T-helper 1 cell treated with Interleukin-12 subunit alpha and Interleukin-12 subunit beta and Interleukin-4 antibody, amounts not matched to agents 30 μg/mL and 1 μg/mL, for 36 hours (primary cell): ENCODE data around the gene MAP3K5.
"Not testable (repeated sequence)": the region's sequence is repeated elsewhere in the genome, so short reads cannot be mapped to it uniquely, and the experiment has no call there.

ENCODE experiments used
- H3K27ac Mint-ChIP-seq: one replicate; pipeline ENCODE4 v1.8.0; 2021; ENCODE audit warnings: mild to moderate bottlenecking, mixed read lengths
- H3K27me3 Mint-ChIP-seq: one replicate; pipeline ENCODE4 v1.8.0; 2021; ENCODE audit warnings: low read depth, mixed read lengths
- H3K36me3 Mint-ChIP-seq: one replicate; pipeline ENCODE4 v1.8.0; 2021; ENCODE audit warnings: low read depth, mixed read lengths
- H3K4me1 Mint-ChIP-seq: one replicate; pipeline ENCODE4 v1.8.0; 2021; ENCODE audit warnings: low read depth, mixed read lengths
- H3K4me3 Mint-ChIP-seq: one replicate; pipeline ENCODE4 v1.8.0; 2021; ENCODE audit warnings: mild to moderate bottlenecking, moderate library complexity, mixed read lengths
- H3K9me3 Mint-ChIP-seq: one replicate; pipeline ENCODE4 v1.8.0; 2021; ENCODE audit warnings: mixed read lengths

The MAP3K5 gene

DNA sequence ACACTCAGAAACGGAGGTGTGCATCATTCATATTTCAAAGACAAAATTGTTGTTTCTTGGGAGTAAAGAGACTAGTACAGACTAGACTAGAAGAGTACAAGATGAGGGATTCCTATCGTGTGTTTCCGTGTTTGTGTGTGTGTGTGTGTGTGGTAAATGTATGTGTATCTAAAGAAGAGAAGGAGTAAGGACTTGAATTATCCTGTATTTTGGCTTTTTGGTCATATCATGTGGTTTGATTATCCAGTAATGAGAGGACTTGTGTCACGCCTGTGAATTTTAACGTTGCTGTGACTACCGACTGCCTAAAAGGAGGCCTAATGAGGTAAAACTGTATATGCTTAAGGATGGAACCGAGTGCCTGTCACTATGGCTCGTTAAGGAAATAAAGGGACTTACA, 197.6 kb downstream of the MAP3K5 start:
- H3K9me3 Mint-ChIP-seq = peaks cover 5% of the 10 kb centered on the region
- peak overlapping the region; percentile 95 for H3K27ac Mint-ChIP-seq
- H3K4me1 Mint-ChIP-seq = peaks cover 44% of the 10 kb centered on the region
- peaks cover 64% of the 10 kb centered on the region for H3K36me3 Mint-ChIP-seq
- H3K27me3 Mint-ChIP-seq = no peaks in the 10 kb centered on the region
- peak overlapping the region; percentile 71 for H3K4me3 Mint-ChIP-seq

DNA sequence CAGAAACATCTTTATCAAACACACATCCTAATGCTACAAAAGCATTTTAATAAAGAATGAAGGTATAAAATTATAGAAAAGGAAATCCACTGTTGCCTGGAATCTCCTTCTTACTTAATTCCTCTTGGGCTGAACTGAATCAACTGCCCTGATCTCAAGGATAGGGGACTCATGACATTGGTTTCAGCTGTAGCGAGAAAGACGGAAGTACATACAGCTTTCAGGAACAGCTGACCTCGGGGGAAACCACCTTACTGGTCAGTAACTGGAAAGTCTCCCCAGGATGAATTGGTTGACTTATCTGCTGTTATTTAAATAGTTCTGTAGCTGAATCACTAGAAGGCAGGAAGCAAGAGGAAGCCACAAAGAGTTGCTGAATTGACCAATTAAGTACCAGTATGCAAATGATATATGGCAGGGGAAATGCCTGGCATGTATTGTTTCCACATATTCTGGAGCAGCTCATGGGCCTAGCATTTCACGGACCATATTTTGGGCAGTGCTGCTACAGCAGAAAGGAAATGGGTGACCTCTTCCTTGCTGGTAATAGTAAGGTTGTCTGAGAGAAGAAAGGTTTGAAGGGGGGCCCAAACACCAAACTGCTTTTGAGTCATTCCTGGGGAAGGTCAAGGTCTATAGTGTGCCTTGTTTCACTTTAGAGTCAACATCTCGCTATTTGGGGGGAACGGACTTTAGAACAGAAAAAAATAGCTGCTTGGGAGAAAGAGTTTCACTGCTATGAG, 198.4 kb downstream of the MAP3K5 start:
- H3K27ac Mint-ChIP-seq = peak overlapping the region; percentile 95
- H3K4me1 Mint-ChIP-seq = peaks cover 42% of the 10 kb centered on the region
- peak overlapping the region; percentile 71 for H3K4me3 Mint-ChIP-seq
- H3K27me3 Mint-ChIP-seq = no peaks in the 10 kb centered on the region
- H3K36me3 Mint-ChIP-seq = peaks cover 68% of the 10 kb centered on the region
- peaks cover 5% of the 10 kb centered on the region for H3K9me3 Mint-ChIP-seq

DNA sequence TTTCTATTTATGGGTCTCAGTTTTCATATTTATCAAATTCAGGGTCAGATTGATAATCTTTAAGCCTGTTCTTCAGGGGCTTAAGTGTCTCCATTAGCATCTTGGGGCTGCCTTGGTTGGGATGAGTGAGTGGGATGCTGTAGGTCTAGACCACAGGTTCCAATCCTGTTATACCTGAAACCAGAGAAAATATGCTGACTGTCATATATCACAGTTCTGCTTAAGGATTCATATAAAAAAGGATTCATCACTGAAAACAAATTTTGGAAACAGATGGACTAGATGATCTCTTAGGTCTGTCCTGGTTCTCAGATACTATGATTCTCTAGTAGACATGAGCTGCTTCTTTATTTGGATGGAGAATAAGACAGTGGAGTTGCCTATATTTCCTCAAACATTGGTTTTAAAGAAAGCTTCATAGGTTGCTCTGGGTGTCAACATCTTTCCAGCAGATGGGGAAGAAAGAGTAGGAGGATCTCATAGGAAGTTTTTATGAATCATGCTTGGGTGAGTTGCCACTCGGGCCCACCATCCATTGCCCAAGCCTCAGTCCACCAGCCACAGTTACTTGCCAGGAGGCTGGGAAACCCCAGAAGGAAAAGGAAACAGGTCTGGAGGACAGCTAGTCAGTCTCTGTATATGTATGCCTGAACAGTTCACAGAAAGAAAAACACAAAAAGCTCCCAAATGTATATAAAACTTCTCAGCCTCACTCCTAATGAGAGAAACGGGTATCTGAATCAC, 199.2 kb downstream of the MAP3K5 start:
- peaks cover 5% of the 10 kb centered on the region for H3K9me3 Mint-ChIP-seq
- H3K36me3 Mint-ChIP-seq = peaks cover 68% of the 10 kb centered on the region
- H3K4me3 Mint-ChIP-seq = peak overlapping the region; percentile 1
- no peaks in the 10 kb centered on the region for H3K27me3 Mint-ChIP-seq
- H3K4me1 Mint-ChIP-seq = peaks cover 41% of the 10 kb centered on the region
- peak overlapping the region; percentile 95 for H3K27ac Mint-ChIP-seq

DNA sequence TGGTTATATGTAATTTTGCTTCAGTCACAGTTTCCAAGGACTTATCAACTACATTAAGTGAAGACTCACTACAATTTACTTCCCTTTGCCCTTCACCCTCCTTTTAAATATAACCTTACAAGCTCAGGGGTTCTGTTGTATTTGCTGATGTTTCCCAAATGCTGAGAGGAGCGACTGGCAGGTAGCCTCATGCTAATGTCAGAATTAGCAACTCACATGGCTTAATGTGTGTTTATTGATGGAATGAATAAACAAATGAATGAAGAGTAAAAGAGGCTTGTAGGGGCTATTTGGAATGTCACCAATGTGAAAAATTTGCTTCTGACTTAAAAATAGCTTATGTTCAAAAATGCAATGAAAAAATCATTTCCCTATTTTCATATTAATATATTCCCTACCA, 200.7 kb downstream of the MAP3K5 start:
- Mint-ChIP-seq H3K4me3 (no peak overlapping the region), H3K36me3 (peaks cover 66% of the 10 kb centered on the region), H3K9me3 (peaks cover 5% of the 10 kb centered on the region), H3K4me1 (peaks cover 39% of the 10 kb centered on the region), H3K27ac (no peak overlapping the region), H3K27me3 (no peaks in the 10 kb centered on the region)

DNA sequence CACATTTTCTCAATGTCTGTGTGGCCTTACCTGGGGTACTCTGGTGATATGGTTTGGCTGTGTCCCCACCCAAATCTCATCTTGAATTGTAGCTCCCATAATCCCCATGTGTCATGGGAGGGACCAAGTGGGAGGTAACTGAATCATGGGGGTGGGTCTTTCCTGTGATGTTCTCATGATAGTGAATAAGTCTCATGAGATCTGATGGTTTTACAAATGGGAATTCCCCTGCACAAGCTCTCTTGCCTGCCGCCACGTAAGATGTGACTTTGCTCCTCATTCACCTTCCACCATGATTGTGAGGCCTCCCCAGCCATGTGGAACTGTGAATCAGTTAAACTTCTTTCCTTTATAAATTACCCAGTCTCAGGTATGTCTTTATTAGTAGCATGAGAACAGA, 201.4 kb downstream of the MAP3K5 start:
- Mint-ChIP-seq H3K27ac (peak overlapping the region; percentile 46), H3K36me3 (peaks cover 60% of the 10 kb centered on the region), H3K4me1 (peaks cover 33% of the 10 kb centered on the region)
- not testable (repeated sequence) for H3K4me3 Mint-ChIP-seq, H3K9me3 Mint-ChIP-seq, H3K27me3 Mint-ChIP-seq

DNA sequence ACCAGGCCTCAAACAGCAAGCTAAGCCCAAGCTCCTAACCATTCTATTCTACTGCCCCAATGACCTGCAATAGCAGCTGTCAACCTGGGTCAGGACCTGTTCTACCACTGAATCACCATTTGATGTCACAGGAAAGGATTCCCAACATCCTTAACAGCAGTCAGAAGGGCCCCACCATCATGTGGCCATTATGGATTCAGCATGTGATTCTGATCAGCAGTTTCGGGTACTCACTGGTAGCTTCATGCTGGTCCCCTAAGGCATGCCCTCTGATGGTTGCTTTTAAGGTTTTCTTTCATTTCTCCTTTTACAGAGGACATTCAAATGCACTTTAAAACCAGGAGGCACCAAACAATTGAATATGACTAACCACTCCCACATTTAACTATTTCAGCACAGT, 204.8 kb downstream of the MAP3K5 start:
- H3K4me1 Mint-ChIP-seq = peaks cover 7% of the 10 kb centered on the region
- peaks cover 5% of the 10 kb centered on the region for H3K9me3 Mint-ChIP-seq
- no peak overlapping the region for H3K27ac Mint-ChIP-seq
- peaks cover 57% of the 10 kb centered on the region for H3K36me3 Mint-ChIP-seq
- H3K27me3 Mint-ChIP-seq = no peaks in the 10 kb centered on the region
- H3K4me3 Mint-ChIP-seq = no peak overlapping the region

DNA sequence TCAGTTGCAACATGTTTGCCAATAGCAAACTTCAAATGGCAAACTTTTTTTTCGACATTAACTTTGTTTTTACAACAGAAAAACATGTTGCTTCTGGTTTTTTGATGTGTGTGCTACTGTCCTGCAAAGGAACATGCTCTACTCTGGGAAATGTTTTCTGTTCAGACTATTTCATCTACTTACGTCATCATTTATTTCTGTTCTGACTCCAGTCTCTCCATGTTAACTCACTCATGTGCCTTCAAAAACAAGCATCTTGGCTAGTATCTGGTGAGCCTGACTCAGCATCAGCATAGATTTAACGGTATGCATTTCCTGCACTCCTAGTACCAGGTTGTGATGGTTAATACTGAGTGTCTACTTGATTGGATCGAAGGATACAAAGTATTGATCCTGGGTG, 206.0 kb downstream of the MAP3K5 start:
- H3K9me3 Mint-ChIP-seq = peaks cover 5% of the 10 kb centered on the region
- H3K4me1 Mint-ChIP-seq = peaks cover 6% of the 10 kb centered on the region
- no peak overlapping the region for H3K4me3 Mint-ChIP-seq
- H3K27me3 Mint-ChIP-seq = no peaks in the 10 kb centered on the region
- H3K36me3 Mint-ChIP-seq = peaks cover 47% of the 10 kb centered on the region
- H3K27ac Mint-ChIP-seq = no peak overlapping the region

DNA sequence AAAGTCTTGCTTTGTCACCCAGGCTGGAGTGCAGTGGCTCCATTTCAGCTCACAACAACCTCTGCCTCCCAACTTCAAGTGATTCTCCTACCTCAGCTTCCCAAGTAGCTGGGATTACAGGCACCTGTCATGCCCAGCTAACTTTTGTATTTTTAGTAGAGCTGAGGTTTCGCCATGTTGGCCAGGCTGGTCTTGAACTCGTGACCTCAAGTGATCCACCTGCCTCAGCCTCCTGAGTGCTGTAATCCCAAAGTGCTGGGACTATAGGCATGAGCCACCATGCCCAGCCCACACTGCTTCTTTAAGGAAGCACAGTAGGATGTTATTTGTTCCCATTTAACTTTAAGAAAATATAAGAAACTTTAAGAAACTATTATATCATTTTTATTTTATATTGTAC, 206.8 kb downstream of the MAP3K5 start:
- not testable (repeated sequence) for H3K27ac Mint-ChIP-seq, H3K9me3 Mint-ChIP-seq, H3K4me3 Mint-ChIP-seq, H3K4me1 Mint-ChIP-seq, H3K27me3 Mint-ChIP-seq
- peaks cover 44% of the 10 kb centered on the region for H3K36me3 Mint-ChIP-seq

DNA sequence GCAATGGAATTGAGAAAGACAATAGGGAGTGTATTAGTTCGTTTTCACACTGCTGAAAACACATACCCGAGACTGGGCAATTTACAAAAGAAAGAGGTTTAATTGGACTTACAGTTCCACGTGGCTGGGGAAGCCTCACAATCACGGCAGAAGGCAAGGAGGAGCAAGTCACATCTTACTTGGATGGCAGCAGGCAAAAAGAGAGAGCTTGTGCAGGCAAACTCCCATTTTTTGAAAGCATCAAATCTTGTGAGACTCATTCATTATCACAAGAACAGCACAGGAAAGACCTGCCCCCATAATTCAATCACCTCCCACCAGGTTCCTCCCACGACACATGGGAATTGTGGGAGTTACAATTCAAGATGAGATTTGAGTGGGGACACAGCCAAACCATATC, 208.0 kb downstream of the MAP3K5 start:
- not testable (repeated sequence) for H3K4me3 Mint-ChIP-seq, H3K9me3 Mint-ChIP-seq, H3K27ac Mint-ChIP-seq, H3K4me1 Mint-ChIP-seq, H3K27me3 Mint-ChIP-seq
- peaks cover 45% of the 10 kb centered on the region for H3K36me3 Mint-ChIP-seq

DNA sequence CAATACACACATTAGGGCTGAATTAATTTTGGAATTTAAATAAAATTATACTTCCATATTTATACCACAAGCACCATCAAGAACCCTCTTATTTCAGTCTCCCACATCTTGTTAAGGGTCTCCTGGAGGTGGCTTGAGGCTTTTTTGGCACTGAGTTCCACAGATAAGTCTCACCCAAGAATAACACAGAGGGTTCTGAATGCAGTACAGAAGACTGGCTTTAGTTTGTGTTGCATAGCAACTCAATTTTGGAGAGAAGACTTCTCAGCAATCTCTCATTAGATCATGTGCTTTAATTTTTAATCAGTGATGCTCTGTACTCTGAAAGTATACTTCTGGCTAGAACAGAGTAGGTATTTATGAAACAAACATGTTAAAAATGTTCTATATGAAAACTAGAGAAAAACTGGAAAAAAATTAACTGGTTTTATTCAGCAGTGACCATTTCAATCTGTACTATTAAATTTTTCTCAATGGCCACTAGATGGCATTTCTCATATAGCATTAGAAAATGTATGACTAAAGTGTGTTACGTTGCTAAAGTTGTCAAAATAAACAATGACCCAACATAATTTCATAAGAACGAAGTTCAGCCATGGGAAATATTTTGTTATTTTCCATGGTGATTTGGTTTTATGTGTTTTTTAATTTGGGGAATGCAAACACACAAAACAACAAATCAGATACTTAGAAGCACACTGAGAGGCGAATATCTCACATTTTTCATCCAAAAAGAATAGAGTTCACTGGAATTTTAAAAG, 209.4 kb downstream of the MAP3K5 start:
- Mint-ChIP-seq H3K4me3 (no peak overlapping the region), H3K27ac (no peak overlapping the region), H3K27me3 (no peaks in the 10 kb centered on the region), H3K9me3 (no peaks in the 10 kb centered on the region), H3K4me1 (no peaks in the 10 kb centered on the region), H3K36me3 (peaks cover 43% of the 10 kb centered on the region)

DNA sequence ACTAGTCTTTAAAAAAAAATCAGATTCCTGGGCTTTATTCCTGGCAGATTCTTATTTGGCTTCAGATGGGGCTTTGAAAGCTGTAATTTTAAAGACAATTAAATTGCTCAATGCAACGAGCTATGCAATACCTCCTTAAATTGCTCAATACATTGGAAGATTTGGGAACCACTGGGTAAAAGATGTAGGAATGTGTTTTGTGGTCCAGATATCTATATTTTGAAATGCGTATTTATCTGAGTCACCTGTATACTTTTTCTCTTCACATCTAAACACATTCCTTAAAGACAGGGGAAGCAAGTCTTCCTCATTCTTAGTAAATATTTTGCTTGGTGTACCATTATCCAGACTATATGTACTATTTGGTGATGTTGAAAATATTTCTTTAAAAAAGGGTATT, 212.5 kb downstream of the MAP3K5 start:
- H3K27ac Mint-ChIP-seq = no peak overlapping the region
- peaks cover 63% of the 10 kb centered on the region for H3K36me3 Mint-ChIP-seq
- H3K4me3 Mint-ChIP-seq = no peak overlapping the region
- no peaks in the 10 kb centered on the region for H3K27me3 Mint-ChIP-seq
- peaks cover 4% of the 10 kb centered on the region for H3K9me3 Mint-ChIP-seq
- H3K4me1 Mint-ChIP-seq = no peaks in the 10 kb centered on the region

DNA sequence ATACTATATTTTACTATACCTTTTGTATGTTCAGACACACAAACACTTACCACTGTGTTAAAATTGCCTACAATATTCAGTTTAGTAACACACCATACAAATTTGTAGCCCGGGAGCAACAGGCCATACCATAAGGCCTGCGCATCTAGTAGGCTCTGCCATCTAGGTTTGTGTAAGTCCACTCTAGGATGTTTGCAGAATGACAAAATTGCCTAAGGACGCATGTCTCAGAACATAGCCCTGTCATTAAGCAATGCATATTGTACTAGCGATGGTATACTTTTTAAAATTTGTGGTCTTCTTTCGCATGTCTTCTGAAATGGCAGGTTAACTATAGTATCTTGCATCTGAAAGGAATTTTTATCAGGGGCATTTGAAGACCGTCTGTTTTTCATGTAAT, 215.5 kb downstream of the MAP3K5 start:
- no peak overlapping the region for H3K27ac Mint-ChIP-seq
- H3K4me3 Mint-ChIP-seq = no peak overlapping the region
- peaks cover 10% of the 10 kb centered on the region for H3K9me3 Mint-ChIP-seq
- H3K36me3 Mint-ChIP-seq = peaks cover 65% of the 10 kb centered on the region
- no peaks in the 10 kb centered on the region for H3K4me1 Mint-ChIP-seq
- H3K27me3 Mint-ChIP-seq = no peaks in the 10 kb centered on the region

DNA sequence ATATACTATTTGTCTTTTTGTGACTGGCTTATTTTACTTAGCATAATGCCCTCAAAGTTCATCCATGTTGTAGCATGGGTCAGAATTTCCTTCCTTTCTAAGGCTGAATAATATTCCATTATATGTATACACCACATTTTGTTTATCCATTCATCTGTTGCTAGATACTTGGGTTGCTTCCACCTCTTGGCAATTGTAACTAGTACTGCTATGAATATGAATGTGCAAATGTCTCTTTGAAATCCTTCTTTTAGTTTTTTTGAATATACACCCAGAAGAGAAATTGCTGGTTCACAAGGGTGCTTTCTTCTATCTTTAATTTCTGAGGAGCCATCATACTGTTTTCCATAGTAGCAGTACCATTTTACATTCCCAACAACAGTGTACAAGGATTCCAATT, 220.8 kb downstream of the MAP3K5 start:
- no peak overlapping the region for H3K27ac Mint-ChIP-seq
- peaks cover 65% of the 10 kb centered on the region for H3K36me3 Mint-ChIP-seq
- H3K9me3 Mint-ChIP-seq = peaks cover 27% of the 10 kb centered on the region
- H3K27me3 Mint-ChIP-seq = no peaks in the 10 kb centered on the region
- no peak overlapping the region for H3K4me3 Mint-ChIP-seq
- H3K4me1 Mint-ChIP-seq = peaks cover 8% of the 10 kb centered on the region

DNA sequence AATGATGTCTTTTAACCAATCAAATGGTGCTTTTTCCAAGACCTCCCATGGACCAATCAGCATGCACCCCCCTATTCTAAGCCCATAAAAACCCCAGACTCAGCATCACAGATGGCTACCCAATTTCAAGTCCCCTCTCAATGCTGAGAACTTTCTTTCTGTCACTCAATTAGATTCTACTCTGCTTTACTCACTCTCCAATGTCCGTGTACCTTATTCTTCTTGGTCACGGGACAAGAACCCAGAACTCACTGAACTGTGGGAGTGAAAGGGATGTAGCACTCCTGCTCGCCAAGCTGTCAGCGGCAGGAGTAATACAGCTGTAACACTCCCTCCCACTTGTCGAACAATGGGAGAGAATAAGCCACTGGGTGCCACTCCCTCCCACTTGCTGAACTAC, 221.2 kb downstream of the MAP3K5 start:
- H3K27me3 Mint-ChIP-seq = no peaks in the 10 kb centered on the region
- H3K9me3 Mint-ChIP-seq = peaks cover 27% of the 10 kb centered on the region
- no peak overlapping the region for H3K27ac Mint-ChIP-seq
- peaks cover 63% of the 10 kb centered on the region for H3K36me3 Mint-ChIP-seq
- H3K4me3 Mint-ChIP-seq = no peak overlapping the region
- peaks cover 8% of the 10 kb centered on the region for H3K4me1 Mint-ChIP-seq

DNA sequence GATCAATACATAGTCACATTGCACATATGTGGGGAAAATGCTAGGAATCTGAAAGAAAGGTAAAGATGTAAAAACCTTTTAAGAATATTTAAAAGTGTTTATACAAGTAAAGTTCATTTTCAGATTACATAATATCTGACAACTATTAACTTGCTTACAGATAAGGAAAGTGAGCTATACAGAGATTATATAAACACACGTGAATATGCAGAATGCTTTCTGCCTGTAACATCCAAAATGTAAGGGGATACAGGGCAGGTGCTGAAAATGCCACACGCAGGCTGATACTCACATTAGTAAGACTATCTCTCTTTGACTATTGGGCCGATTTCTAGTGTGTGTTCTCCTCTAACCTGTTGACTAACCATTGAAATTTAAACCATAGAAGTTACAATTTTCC, 224.1 kb downstream of the MAP3K5 start:
- peaks cover 19% of the 10 kb centered on the region for H3K4me1 Mint-ChIP-seq
- no peak overlapping the region for H3K4me3 Mint-ChIP-seq
- no peaks in the 10 kb centered on the region for H3K27me3 Mint-ChIP-seq
- H3K36me3 Mint-ChIP-seq = peaks cover 57% of the 10 kb centered on the region
- peaks cover 19% of the 10 kb centered on the region for H3K9me3 Mint-ChIP-seq
- H3K27ac Mint-ChIP-seq = no peak overlapping the region
